Esophagus squamous epithelium (tissue), 4 donors: ENCODE data around the gene UCHL3.

Experiments used
- POLR2A ChIP-seq, 4 donors: fragments of 450-650 bp; IDR thresholded peaks; one replicate each; pipeline ENCODE4 v1.6.1; 2017; ENCODE audit warnings: antibody characterized with exemption in 4 of 4, mild to moderate bottlenecking in 4 of 4, moderate library complexity in 3 of 4
- TF ChIP-seq, protein P1 (sequence below), 6 experiments: fragments of 450-650 bp in 4 of 6; fragments of 200-600 bp in 2 of 6; sonication (generic) in 2 of 6; IDR thresholded peaks; one replicate each; pipeline ENCODE4 v1.5.1; 2016 to 2019; ENCODE audit warnings: antibody characterized with exemption in 6 of 6, mild to moderate bottlenecking in 4 of 6, moderate library complexity in 4 of 6

DNA sequence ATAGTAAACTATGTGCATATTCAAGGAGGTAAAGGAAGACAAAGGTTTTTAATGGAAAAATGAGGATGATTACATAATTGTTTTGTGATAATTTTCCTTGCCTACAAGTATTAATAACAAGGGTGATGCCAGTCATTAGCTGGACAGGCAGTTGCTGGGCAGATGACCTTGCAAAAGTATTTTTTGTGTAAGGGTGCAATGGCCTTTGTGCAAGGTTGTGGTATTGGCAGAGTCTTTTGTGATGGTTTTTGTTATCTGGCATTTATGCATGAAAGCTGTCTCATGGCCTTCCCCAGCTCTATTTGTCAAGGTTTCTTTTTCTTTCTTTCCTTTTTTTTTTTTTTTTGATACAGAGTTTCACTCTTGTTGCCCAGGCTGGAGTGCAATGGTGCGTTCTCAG is 7.6 kb upstream of the UCHL3 start:
- no peak for TF ChIP-seq POLR2A (IDR thresholded peaks at IDR 0.05)
- TF ChIP-seq, protein P1, sequence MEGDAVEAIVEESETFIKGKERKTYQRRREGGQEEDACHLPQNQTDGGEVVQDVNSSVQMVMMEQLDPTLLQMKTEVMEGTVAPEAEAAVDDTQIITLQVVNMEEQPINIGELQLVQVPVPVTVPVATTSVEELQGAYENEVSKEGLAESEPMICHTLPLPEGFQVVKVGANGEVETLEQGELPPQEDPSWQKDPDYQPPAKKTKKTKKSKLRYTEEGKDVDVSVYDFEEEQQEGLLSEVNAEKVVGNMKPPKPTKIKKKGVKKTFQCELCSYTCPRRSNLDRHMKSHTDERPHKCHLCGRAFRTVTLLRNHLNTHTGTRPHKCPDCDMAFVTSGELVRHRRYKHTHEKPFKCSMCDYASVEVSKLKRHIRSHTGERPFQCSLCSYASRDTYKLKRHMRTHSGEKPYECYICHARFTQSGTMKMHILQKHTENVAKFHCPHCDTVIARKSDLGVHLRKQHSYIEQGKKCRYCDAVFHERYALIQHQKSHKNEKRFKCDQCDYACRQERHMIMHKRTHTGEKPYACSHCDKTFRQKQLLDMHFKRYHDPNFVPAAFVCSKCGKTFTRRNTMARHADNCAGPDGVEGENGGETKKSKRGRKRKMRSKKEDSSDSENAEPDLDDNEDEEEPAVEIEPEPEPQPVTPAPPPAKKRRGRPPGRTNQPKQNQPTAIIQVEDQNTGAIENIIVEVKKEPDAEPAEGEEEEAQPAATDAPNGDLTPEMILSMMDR (IDR thresholded peaks at IDR 0.05) = no peak
